Testis (tissue), 2 donors: Measurements from ENCODE around the gene CCDC152.

Source experiments
- POLR2A ChIP-seq: fragments of 450-650 bp; IDR thresholded peaks from one replicate; pipeline ENCODE4 v1.6.1; 2017; ENCODE audit warnings: antibody characterized with exemption, mild to moderate bottlenecking, moderate library complexity
- TF ChIP-seq, protein P1 (sequence below), 3 experiments: fragments of 450-650 bp in 2 of 3; fragments of 200-600 bp in 1 of 3; sonication (generic) in 1 of 3; IDR thresholded peaks; one replicate each; pipeline ENCODE4 v1.5.1; 2016 to 2019; ENCODE audit warnings: antibody characterized with exemption in 3 of 3, mild to moderate bottlenecking in 2 of 3, moderate library complexity in 1 of 3

DNA sequence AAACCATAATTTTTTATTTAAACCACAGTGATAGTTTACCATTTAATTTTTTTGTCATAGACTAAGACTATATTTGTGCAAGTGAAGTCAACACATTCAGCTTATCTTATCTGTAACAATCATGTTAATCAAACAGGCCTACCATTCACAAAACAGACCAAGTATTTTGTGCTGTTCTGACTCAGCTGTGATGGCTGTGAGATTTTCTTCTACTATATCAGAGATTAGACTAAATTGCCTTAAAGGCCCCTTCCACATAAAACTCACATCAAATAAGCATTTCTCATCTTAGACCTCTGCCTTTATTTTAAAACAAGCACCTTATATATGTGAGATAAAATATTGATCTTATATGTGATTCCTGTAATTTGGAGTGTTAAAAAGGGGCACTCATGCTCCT, 13.4 kb downstream of the CCDC152 start:
- TF ChIP-seq, protein P1, sequence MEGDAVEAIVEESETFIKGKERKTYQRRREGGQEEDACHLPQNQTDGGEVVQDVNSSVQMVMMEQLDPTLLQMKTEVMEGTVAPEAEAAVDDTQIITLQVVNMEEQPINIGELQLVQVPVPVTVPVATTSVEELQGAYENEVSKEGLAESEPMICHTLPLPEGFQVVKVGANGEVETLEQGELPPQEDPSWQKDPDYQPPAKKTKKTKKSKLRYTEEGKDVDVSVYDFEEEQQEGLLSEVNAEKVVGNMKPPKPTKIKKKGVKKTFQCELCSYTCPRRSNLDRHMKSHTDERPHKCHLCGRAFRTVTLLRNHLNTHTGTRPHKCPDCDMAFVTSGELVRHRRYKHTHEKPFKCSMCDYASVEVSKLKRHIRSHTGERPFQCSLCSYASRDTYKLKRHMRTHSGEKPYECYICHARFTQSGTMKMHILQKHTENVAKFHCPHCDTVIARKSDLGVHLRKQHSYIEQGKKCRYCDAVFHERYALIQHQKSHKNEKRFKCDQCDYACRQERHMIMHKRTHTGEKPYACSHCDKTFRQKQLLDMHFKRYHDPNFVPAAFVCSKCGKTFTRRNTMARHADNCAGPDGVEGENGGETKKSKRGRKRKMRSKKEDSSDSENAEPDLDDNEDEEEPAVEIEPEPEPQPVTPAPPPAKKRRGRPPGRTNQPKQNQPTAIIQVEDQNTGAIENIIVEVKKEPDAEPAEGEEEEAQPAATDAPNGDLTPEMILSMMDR (IDR thresholded peaks at IDR 0.05) = no peak
- no peak for TF ChIP-seq POLR2A
